Stimulated activated naive B cell treated with anti-CD40 and anti-IgM and Interleukin-4, amounts not matched to agents 10 μg/mL and 1 μg/mL and 100 μg/mL, for 72 hours (primary cell): ENCODE measurements around the gene BMPER.
A peak's percentile ranks its signal among the peaks of the same experiment; 100 is the strongest.

Experiments
- ATAC-seq, 2 donors: fragments of 150-1000 bp; cut with Tn5 transposase; replicated peaks; 2 replicates each; pipeline ENCODE4 v1.10.0; 2021; ENCODE audit warnings: moderate library complexity in 1 of 2
- DNase-seq: peaks from one replicate; pipeline ENCODE4 v3.0.0; 2021
- H3K27ac Mint-ChIP-seq: one replicate; pipeline ENCODE4 v1.8.0; 2022; ENCODE audit warnings: mild to moderate bottlenecking, mixed read lengths
- H3K27me3 Mint-ChIP-seq, 2 donors: one replicate each; pipeline ENCODE4 v1.8.0; 2022; ENCODE audit warnings: mixed read lengths in 2 of 2
- H3K36me3 Mint-ChIP-seq, 2 donors: one replicate each; pipeline ENCODE4 v1.8.0; 2022; ENCODE audit warnings: mixed read lengths in 2 of 2, mild to moderate bottlenecking in 1 of 2
- H3K4me1 Mint-ChIP-seq, 2 donors: one replicate each; pipeline ENCODE4 v1.8.0; 2022; ENCODE audit warnings: mixed read lengths in 2 of 2, mild to moderate bottlenecking in 1 of 2
- H3K4me3 Mint-ChIP-seq, 2 donors: one replicate each; pipeline ENCODE4 v1.8.0; 2022; ENCODE audit warnings: mild to moderate bottlenecking in 2 of 2, mixed read lengths in 2 of 2, moderate library complexity in 1 of 2
- H3K9me3 Mint-ChIP-seq, 2 donors: one replicate each; pipeline ENCODE4 v1.8.0; 2022; ENCODE audit warnings: mixed read lengths in 2 of 2, mild to moderate bottlenecking in 1 of 2

Gene BMPER

DNA sequence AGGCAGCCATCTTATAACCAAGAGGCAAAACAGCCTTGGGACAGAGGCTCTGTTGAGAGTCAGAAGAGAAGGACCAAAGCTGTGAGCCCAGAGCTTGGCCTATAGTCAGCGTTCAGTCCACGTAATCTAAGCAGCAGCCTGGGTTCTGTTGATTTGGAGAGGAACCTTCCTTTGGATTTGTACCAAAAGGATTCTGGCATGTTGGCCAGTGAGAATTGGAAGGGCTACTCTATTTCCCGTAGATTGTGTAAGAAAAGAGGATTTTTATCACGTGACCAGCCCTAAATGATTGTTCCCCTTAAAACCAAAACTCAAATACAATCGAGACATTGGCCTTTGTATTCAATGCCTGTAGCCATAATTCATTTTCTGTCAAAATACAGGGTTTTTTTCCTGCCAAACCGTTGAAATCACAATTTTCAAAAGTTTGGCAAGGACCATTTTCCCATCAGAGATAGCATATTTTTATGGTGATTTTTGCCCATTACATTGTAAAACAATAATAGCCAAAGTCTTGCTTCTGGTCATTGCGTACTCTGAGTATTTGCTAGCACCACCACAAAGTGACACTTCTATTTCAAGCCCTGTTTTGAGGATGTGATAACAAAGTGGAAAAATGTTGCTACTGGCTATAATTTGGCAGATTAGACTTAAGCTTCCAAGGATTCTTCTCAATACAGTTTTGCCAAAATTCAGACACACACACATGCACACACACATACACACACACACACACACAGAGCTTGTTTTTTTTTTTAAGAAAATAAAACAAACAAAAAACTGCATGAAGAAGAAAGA lies 23.1 kb upstream of the BMPER start:
- no peak for DNase-seq
- no peak overlapping the region for H3K27ac Mint-ChIP-seq
- H3K4me3 Mint-ChIP-seq = no peak overlapping the region
- H3K4me1 Mint-ChIP-seq = no peaks in the 10 kb centered on the region
- peaks cover 10 to 24% of the 10 kb centered on the region in 2 donors for H3K27me3 Mint-ChIP-seq
- H3K36me3 Mint-ChIP-seq = no peaks in the 10 kb centered on the region
- no peak for ATAC-seq
- H3K9me3 Mint-ChIP-seq = no peaks in the 10 kb centered on the region

DNA sequence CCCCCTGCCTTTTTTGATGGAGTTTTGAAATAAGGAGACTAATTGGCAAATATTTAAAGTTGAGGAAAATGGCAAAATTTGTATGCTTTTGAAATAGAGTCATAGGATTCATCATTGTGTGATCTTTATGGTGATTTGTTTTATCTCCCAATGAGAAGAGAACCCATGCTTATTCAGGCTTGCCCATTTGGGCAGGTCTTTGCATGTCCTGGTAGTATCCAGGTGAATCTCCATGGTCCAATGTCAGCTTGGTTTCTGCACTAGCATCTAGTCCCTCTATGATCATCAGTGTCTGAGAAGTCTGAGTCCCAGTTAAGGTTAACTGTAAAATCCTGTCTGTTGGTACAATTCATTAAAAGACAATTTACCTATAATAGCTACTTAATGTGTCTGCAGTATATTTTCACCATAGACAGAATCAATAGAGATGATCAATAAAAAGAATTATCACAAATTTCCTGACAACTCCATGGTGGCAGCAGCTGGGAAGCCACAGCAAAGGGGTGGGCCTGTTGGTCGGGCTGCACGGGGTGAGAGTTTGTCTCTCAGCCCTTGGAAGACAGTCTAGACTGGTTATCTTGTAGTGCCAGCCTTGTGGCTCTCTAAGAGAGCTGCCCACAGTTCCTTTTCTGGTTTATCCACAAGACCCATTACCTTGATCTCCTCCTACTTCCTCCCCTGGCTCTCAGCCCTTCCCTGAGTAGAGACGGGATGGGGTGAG lies 22.2 kb upstream of the BMPER start:
- H3K36me3 Mint-ChIP-seq = no peaks in the 10 kb centered on the region
- ATAC-seq (no peak), DNase-seq (no peak)
- H3K4me3 Mint-ChIP-seq = no peak overlapping the region
- H3K9me3 Mint-ChIP-seq = no peaks in the 10 kb centered on the region
- H3K27ac Mint-ChIP-seq = no peak overlapping the region
- peaks cover 10 to 24% of the 10 kb centered on the region in 2 donors for H3K27me3 Mint-ChIP-seq
- no peaks in the 10 kb centered on the region for H3K4me1 Mint-ChIP-seq

DNA sequence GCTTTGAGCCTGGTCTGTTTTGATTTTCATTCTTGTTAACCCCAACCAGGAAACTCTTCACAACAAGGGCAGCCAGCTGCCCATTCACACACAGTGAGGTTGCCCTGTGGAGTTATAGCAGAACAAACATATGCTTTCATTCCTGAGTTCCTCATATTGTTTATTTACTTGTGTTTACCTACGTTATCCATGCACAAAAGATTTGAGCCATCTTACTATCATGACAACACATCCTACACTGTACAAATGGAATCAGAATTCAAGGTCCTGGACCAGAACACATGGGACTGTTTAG lies 21.7 kb upstream of the BMPER start:
- DNase-seq (no peak), ATAC-seq (no peak)
- H3K27me3 Mint-ChIP-seq = peaks cover 7 to 24% of the 10 kb centered on the region in 2 donors
- H3K4me3 Mint-ChIP-seq = no peak overlapping the region
- no peaks in the 10 kb centered on the region for H3K9me3 Mint-ChIP-seq
- no peaks in the 10 kb centered on the region for H3K4me1 Mint-ChIP-seq
- no peak overlapping the region for H3K27ac Mint-ChIP-seq
- no peaks in the 10 kb centered on the region for H3K36me3 Mint-ChIP-seq

DNA sequence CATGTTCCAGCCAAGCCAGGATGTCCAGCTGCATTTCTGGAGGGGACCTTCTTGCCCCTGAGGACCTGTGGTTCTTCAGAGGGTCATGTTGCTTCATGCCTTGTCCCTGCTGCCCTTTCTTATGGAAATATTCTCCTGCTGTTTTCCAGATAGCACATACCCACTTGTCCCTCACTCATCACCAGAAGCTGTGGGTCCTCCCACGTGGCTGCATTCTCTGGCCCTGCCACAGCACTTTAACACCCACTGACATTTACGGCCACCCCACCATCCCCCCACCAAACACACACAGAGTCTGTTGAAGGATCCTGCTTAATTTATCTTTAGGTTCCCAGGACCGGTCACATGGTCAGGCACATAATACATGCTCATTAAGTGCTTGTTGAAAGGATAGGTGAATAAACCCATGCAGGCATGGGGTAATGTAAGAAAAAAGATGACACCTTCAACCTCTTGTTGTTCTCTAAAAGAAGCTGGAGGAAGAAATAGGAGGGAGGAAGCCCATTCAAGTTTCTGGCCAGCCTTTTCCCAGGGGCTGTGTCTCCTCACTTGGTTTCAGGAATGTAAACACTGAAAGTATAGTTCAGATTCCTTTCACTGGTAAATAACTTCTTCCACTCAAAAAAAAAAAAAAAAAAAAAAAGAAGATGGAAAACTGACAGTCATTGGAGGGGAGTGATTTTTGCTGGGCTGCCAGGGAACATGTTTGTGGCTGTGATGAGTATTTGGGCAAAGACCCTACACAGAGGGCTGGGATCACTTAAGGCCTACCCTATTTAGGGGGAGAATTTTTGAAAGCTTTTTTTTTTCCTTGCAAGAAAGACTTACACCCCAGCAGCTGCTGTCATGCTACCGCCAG lies 19.8 kb upstream of the BMPER start:
- no peak overlapping the region for H3K27ac Mint-ChIP-seq
- no peak overlapping the region for H3K4me3 Mint-ChIP-seq
- no peaks in the 10 kb centered on the region for H3K36me3 Mint-ChIP-seq
- H3K4me1 Mint-ChIP-seq = no peaks in the 10 kb centered on the region
- no peak for ATAC-seq
- no peak for DNase-seq
- no peaks in the 10 kb centered on the region for H3K9me3 Mint-ChIP-seq
- peaks cover 7 to 24% of the 10 kb centered on the region in 2 donors for H3K27me3 Mint-ChIP-seq

DNA sequence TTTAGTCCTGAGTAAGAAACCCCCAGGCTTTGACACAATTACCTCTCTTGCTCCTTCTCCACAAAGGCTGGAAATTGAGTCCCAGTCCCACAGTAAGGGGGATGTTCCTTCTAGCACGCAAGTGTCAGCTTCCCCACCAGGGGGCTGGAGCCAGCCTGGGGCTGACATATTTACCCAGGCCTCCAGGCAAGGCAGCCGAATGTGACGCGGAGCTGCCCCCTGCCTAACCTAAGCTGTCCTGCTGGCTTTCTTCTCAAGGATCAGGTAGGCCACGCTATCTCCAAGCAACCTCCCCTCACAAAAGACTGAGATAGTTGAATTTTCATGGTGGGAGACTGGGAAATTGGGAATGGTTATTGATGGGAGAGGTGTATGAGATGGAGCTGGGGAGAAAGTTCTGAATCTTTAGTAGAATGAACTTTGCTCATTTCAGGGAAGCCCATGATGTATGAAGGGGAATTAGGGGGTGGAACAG lies 19.2 kb upstream of the BMPER start:
- H3K27me3 Mint-ChIP-seq = peaks cover 7 to 21% of the 10 kb centered on the region in 2 donors
- H3K27ac Mint-ChIP-seq = no peak overlapping the region
- ATAC-seq (no peak), DNase-seq (no peak)
- H3K4me3 Mint-ChIP-seq = no peak overlapping the region
- no peaks in the 10 kb centered on the region for H3K9me3 Mint-ChIP-seq
- no peaks in the 10 kb centered on the region for H3K4me1 Mint-ChIP-seq
- no peaks in the 10 kb centered on the region for H3K36me3 Mint-ChIP-seq

DNA sequence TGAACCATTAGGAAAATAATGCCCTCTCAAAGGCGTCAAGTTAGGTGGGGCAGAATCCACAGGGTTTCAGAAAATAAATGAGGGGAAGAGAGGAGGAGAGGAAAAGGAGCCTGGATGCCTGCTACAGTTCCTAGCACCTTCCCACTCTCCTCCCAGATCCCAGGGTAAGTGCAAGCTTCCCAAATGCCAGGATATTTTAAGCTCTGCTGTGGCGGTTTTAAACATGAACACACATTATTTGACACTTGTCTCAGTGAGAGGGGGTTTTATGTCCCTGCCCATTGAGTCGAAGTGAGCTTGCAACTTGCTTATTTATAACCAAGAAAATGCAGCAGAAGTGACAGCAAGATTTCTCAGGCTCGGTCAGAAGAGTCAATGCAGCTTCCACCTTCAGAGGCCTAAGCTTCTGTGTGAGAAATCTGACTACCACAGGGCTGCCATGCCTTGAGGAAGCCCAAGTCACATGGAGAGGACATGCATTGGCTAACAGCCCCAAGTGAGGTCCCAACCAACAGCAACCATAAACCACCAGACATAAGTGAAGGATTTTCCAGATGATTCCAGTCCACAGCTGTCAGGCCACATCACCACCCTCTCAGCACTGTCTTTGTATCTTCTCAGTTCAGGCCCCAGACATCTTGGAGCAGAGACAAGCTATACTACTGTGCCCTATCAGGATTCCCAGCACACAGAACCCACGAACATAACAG lies 17.9 kb upstream of the BMPER start:
- H3K4me3 Mint-ChIP-seq = no peak overlapping the region
- no peak for ATAC-seq

DNA sequence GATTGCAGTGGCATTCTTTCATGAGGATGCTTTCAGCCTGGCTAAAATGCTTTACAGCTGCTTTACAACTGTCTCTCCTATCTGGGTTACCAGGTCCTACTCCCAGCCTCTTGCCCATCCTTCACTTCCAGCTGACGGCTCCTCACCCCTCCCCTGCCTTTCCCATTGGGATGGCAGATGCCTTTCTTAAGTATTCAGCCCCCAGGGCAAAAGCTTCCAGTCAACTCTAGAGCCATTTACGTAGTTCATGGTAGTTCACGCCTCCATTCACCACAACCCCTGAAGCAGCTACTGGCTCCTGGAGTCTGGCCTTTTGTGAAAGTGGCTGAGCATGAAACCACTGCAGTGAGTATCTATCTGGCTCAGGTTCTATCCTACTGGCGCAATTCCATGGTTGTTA lies 17.2 kb upstream of the BMPER start:
- no peak overlapping the region for H3K4me3 Mint-ChIP-seq
- H3K27ac Mint-ChIP-seq = no peak overlapping the region
- peaks cover 12 to 33% of the 10 kb centered on the region in 2 donors for H3K27me3 Mint-ChIP-seq
- no peak for ATAC-seq
- no peak for DNase-seq
- H3K36me3 Mint-ChIP-seq = no peaks in the 10 kb centered on the region
- H3K4me1 Mint-ChIP-seq = no peaks in the 10 kb centered on the region
- no peaks in the 10 kb centered on the region for H3K9me3 Mint-ChIP-seq

More for the DNA sequence above, 17.9 kb upstream of the BMPER start:
- H3K4me1 Mint-ChIP-seq = no peaks in the 10 kb centered on the region
- H3K36me3 Mint-ChIP-seq = no peaks in the 10 kb centered on the region
- H3K9me3 Mint-ChIP-seq = no peaks in the 10 kb centered on the region
- no peak for DNase-seq
- H3K27ac Mint-ChIP-seq = no peak overlapping the region
- H3K27me3 Mint-ChIP-seq = peaks cover 7 to 25% of the 10 kb centered on the region in 2 donors

DNA sequence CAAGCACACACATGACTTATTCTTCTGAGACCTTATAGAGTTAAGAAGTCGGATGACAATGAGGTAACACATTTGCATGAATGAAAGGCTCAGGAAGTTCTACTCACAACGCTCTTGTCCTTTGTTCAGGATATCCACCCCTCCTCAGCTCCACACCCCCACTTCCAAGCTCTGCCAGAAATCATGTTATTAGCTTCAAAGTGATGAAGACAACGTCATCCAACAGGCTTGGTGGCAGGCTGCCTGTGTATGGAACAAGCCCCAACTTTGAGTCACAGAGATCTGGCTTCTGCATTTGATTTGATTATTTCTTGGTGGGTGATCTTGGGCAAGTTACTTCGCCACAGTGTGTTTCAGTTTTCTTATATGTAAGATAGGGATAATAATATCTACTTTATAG lies 12.4 kb upstream of the BMPER start:
- H3K4me1 Mint-ChIP-seq = peaks cover 2 to 5% of the 10 kb centered on the region in 2 donors
- no peaks in the 10 kb centered on the region for H3K9me3 Mint-ChIP-seq
- DNase-seq (no peak), ATAC-seq (no peak)
- no peak overlapping the region for H3K4me3 Mint-ChIP-seq
- H3K27me3 Mint-ChIP-seq = peaks cover 25 to 36% of the 10 kb centered on the region in 2 donors
- H3K27ac Mint-ChIP-seq = no peak overlapping the region
- H3K36me3 Mint-ChIP-seq = no peaks in the 10 kb centered on the region

DNA sequence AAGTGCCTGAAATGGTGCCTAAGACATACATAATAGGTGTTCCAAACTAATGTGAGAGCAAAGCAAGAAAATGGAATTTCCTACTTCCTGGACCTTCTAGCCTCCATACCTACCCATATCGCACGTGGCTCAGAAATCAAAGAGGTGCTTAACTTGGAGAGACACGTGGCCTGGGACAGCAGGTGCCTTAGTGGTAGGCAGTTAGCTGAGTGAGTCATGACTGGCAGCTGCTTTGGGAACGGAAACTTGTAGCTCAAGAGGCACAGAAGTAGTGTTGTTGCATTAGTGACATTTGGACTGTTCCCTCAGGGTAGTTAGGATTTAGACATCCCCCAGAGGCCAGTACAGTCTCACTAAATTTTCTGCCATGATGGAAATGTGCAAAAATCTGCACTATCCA lies 12.0 kb upstream of the BMPER start:
- DNase-seq (no peak), ATAC-seq (peak in 1 of 2 donors; percentile 21)
- Mint-ChIP-seq H3K9me3 (no peaks in the 10 kb centered on the region), H3K27me3 (peaks cover 25 to 36% of the 10 kb centered on the region in 2 donors), H3K36me3 (no peaks in the 10 kb centered on the region), H3K27ac (no peak overlapping the region), H3K4me1 (peaks cover 2 to 5% of the 10 kb centered on the region in 2 donors), H3K4me3 (no peak overlapping the region)

DNA sequence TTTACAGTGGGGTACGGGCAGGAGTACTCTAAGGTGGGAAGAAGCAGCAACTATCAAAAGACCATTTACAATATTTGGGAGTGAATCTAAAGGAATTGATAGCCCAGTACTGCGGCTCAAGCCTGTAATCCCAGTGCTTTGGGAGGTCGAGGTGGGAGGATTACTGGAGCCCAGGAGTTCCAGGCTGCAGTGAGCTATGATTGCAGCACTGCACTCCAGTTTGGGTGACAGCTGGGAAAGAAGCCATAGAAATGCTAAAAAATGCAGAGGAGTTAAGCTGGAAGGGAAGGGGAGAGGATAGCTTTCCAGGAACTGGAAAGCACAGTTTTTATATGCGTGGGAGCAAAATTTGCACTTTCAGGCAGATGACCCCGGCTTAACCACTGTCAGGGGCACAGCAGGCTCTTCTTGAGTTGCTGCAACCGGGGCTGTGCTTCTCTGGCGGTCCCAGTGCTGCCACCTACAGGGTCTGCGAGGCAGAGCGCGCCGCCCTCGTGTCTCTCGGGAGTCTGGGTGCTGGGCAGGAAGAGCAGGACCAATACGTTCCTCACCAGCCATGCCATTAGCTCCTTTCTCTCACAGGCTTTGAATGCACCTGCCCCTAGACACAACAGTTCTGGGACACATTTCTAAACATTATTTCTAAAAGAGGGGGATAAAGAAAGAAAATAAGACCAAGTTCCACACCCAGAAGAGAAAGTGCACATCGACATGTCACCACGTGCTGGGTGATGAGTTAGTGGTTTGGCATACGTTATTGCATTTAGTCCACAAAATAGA lies 10.1 kb upstream of the BMPER start:
- H3K27me3 Mint-ChIP-seq = peaks cover 37 to 44% of the 10 kb centered on the region in 2 donors
- H3K4me3 Mint-ChIP-seq = peak overlapping the region; percentile 30 to 43

DNA sequence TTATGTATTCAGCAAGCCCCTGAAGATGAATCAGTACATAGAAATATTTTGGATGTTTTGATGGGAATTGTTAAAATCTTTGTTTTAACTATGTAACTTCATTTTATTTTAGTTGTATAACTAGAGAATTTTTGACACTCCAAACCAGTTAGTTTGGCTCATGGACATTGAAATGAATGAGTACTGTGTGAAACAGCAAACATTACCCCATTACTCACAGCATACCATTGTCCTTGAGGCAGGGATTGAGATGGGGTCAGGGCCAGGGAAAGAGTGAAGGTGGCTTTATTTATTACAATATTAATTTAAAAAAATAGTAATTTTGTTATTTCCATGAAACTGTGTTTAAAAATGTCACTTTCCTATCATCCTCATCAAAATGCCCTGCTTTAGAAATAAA lies 4.8 kb upstream of the BMPER start:
- H3K4me3 Mint-ChIP-seq = no peak overlapping the region
- H3K4me1 Mint-ChIP-seq = peaks cover 9 to 14% of the 10 kb centered on the region in 2 donors
- no peak for ATAC-seq
- H3K27me3 Mint-ChIP-seq = peaks cover 52 to 57% of the 10 kb centered on the region in 2 donors
- H3K36me3 Mint-ChIP-seq = no peaks in the 10 kb centered on the region
- no peaks in the 10 kb centered on the region for H3K9me3 Mint-ChIP-seq
- H3K27ac Mint-ChIP-seq = no peak overlapping the region
- no peak for DNase-seq

More for the DNA sequence above, 10.1 kb upstream of the BMPER start:
- Mint-ChIP-seq H3K9me3 (no peaks in the 10 kb centered on the region), H3K4me1 (peaks cover 2 to 5% of the 10 kb centered on the region in 2 donors), H3K27ac (no peak overlapping the region), H3K36me3 (no peaks in the 10 kb centered on the region)
- ATAC-seq (peak; percentile 91 to 97), DNase-seq (peak; percentile 66)

DNA sequence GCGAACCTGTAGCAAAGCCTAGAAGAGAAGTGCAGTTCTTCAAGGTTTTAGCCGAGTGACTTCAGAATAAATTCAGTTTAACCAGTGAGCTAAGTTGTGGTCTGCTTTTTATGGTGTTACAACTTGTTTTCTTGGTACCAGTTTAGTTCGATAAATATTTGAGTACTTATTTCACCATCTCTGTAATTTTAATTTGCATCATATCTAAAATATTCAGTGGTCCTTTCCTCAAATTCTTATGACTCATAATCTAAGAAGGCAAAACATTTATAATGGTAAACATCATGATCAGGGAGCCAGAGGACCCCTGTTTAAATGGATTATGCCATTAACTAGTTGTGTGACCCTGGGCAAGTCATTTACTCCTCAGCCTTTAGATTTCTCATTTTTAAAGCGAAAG lies 4.1 kb upstream of the BMPER start:
- Mint-ChIP-seq H3K4me3 (no peak overlapping the region), H3K27ac (no peak overlapping the region), H3K36me3 (no peaks in the 10 kb centered on the region), H3K27me3 (peaks cover 53 to 60% of the 10 kb centered on the region in 2 donors), H3K9me3 (no peaks in the 10 kb centered on the region), H3K4me1 (peaks cover 9 to 12% of the 10 kb centered on the region in 2 donors)
- DNase-seq (no peak), ATAC-seq (no peak)

DNA sequence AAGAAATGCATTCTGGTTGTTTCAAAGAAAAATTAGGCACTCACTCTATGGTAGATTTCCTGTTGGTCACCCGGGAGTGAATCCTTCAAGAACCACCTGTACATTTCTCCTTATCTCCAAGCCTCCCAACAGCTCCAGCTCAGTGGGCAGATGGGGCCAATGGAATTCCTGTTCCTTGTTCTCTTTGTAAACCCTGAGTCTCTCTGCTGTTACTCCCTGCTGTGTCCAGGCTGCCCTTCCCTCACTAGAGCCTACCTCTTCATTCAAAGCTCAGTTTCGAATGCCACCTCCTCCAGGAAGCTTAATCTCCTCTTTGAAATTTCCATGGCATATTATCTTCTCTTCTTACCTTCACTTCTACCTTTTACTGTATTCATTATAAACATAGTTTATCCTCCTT lies 3.5 kb upstream of the BMPER start:
- H3K36me3 Mint-ChIP-seq = no peaks in the 10 kb centered on the region
- H3K4me3 Mint-ChIP-seq = no peak overlapping the region
- no peak overlapping the region for H3K27ac Mint-ChIP-seq
- peaks cover 9 to 12% of the 10 kb centered on the region in 2 donors for H3K4me1 Mint-ChIP-seq
- ATAC-seq (no peak), DNase-seq (no peak)
- H3K9me3 Mint-ChIP-seq = no peaks in the 10 kb centered on the region
- H3K27me3 Mint-ChIP-seq = peaks cover 57 to 62% of the 10 kb centered on the region in 2 donors
